Stimulated activated CD8-positive, alpha-beta memory T cell treated with anti-CD3 and anti-CD28 coated beads, Interleukin-7, amount 100 ng/mL, for 4 hours (primary cell): Measurements from ENCODE around the gene TRIM42.

Experiments
- DNase-seq, 2 donors: peaks; one replicate each; pipeline ENCODE4 v3.0.0-alpha.2; 2020; ENCODE audit warnings: low read depth in 2 of 2

TRIM42 gene

DNA sequence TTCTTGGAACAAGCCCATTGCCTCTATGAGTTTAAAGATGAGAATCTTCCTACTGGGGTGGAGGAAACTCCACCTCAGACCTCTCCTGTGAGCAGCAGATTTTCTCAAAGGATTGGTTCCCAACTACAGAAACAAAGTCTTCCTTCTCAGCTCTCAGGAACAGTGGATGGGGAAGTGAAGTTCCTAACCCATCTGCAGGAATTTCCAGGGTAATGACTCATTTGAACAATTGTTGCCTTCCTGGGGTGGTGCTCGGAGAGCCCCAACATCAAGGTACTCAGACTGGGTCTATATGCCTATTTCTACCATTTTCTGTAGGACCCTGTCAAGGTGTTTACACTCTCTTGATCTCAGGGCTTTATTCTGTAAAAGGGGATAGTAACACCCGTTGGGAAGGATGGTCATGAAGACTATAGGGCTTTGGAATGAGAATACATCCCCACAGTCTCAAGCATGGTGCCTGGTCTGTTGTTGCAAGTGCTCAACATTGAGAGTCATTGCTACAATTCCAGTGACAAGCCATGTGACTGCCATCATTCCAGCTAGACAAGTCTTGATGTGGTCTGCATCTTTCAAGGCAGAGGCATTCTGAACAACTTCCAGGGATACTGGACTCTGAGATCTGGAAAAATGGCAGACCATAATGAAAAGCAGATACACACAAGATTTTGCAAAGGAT is 33.0 kb downstream of the TRIM42 start:
- DNase-seq = no peak

- DNase-seq = no peak
Measured at GRCh38 chr3:140711390-140712035, 33.6 kb downstream of the TRIM42 start.

DNA sequence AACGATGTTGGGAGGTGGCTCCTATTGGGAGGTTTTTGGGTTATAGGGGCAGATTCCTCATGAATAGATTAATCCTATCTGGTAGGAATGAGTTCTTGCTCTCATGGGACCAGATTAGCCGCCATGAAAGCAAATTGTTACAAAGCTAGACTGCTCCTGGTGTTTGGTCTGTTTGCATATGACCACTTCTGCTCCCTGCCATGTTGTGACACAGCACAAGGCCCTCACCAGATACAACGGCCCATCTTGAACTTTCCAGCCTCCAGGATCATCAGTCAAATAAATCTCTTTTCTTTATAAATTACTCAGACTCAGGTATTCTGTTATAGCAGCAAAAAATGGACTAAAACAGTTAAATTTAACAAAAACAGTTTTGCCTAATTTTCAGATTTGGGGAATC is 34.4 kb downstream of the TRIM42 start:
- DNase-seq = no peak

- DNase-seq = no peak
Measured at GRCh38 chr3:140715035-140715434, 37.2 kb downstream of the TRIM42 start.

DNA sequence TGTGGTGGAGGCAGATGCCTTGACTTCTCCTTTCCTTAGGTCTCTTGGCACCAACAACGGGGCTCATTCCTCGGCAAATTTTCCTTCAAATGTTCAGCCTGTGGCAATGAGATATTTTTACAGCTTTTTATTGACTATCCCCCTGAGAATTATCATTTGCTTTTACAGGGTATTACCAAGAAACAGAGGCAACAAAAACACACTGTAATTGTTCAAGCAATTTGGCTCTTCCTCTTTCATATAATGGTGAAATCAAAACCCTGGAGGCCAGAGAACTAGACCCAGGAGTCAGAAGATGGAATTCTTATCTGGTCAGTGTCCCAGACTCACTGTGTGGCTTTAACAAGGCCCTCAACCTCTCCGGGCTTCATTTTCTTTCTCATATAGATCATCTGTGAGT is 40.1 kb downstream of the TRIM42 start:
- DNase-seq = no peak

DNA sequence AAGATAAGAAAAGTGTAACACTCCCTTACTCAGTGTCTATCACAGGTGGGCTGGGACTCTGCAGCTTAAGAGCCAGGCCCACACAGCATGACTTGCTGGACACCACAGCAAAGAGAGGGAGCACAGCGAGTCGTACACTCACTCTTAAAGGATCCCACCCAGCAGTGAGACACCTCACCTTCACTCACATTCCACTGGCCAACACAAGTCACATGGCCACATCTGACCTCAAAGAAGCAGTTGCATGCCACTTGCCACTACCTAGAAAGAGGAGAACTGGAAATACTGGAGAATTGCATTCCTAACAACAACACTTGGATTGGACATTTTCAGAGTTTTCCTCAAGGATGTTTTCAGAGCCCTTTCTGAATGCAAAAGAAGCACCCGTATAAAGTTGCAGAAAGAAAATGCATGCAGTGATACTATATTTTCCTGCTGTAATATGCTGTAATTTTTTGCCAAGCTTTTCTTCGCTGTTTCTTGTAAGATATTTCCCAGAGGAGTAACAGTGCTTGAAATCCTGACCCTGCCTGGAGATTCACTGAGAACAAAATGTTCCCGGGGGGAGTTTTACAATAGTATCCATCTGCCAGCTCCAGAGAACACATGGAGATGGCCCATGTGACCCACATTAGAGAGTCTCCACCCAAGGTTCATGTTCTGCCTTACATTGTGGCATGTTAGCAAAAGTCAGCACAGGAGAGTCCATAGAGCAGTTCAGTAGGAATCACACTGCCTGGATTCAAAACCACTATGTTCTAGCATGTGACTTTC is 42.2 kb downstream of the TRIM42 start:
- DNase-seq = no peak

DNA sequence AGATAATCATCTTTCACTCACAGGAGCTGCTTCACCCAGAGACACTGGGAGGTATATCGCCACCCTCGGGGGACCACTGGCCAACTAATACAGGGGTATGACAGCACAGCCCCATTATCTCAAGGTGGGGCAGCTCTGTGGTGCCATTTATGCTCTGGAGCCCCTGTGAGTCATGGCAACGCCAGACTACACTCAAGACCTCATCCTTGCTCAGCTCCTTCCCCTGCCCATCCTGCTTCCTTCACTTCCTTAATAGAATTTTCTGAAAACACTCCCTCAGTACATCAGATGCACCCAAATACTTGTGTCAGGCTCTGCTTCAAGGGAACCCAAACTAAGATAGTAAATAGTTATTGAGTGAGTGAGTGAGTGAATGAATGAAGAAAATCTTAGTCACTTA is 45.7 kb downstream of the TRIM42 start:
- DNase-seq = no peak

GRCh38 chr3:140724856-140725812 is 47.3 kb downstream of the TRIM42 start:
- no peak for DNase-seq

DNA sequence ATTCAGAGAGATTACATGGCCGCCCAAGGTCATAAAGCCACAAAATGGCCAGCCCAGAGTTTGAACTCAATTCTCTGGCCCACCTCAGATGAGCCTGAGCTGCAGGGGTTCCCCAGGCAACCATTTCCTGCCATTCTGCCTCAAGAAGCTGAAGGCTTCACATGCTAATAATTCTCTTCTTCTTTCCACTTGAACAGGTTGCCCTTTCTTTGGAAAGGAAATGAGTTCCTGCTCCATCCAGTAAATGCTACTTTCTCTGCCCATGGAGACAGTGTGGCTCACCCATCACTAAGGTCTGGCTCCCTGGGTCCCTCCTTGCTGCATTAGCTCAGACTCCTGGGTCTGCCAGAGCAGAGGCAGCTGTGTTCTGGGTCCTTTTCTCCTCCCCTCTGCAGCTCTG is 48.2 kb downstream of the TRIM42 start:
- no peak for DNase-seq

DNA sequence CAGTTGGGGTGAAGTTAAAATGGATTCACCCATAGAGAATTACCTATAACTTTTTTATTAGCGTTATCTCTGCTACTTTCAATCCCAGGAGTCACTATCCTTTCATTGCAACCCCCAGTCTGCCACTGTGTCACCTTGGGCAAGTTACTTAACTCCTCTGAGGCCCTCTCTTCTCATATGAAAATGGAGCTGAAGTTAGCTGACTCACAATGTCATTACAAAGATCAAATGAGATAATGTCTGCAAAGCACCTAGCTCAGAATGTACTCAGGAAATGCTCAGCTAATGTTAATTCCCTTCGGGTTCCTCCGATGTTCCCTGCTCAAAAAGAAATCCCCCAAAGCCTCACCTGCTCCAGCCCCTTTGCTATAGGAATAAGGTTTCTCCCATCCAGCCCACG is 50.0 kb downstream of the TRIM42 start:
- DNase-seq = no peak

DNA sequence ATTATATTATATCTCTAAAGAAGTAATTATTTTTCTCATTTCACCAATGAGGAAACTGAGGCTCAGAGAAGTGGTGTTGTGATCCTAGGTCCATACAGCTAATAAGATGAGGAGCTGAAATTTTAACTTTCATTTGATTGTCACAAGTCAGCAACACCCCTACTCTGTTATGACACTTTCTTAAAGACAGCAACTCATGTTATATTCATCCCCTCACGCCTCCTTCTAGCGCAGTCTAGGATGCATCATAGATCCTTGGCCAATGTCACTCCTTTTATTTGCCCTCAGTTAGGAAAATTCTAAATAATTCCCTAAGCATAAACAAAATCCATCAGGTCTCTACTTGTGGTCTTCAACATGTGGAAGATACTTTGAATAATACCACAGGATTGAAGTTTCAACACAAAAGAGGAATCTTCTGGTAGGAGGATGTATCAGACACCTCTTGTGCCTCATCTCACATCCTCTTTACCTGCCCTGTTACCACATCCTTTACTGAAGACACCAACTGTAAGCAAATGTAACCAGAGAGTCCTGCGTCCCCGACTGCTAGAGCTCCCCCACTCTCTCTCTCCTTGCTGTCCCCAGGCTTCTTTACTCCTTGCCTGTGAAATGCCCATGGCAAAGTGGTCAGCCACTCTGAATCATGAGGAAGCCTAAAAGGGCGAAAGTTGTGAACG is 53.7 kb downstream of the TRIM42 start:
- DNase-seq = no peak

- no peak for DNase-seq
Measured at GRCh38 chr3:140733623-140734022, 55.8 kb downstream of the TRIM42 start.

DNA sequence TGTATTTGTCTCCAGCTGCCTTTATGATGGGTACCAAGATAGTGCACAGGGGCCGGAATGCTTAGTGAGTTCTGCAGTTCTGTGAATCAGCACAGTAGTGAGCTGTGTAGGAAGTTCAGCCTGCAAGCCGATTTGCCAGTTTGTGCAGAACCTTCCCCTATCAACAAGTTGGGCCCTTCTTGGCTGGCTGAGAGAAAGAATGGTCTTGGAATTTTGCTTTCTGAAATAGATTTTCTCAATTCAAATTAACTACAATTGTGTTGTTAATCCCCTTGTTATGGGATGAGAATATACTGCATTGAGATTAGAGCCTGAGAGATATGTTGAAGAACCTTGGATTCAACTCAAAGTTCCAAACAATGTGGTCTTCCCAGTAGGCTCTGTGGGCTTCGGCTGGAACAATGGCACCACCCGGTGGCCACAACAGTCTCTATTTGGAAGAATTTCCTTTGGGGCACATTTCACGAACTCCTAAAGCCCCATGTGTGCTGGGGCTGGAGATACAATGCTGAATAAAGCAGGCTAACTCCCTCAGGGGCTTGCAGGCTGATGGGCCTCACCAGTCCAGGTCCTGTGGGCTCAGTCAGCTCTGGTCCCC is 59.1 kb downstream of the TRIM42 start:
- no peak for DNase-seq

DNA sequence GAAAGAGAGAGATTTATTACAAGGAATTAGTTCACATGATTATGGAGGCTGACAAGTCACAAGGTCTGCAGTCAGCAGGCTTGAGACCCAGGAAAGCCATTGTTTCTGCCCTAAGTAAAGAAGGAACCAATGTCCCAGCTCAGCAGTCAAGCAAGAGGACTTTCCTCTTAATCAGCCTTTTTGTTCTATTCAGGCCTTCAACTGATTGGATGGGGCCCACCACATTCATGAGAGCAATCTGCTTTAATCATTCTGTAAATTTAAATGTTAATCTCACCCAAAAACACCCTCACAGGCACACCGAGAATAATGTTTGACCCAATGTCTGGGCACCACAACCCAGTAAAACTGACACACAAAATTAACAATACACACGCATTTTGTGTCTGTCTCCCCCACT is 64.3 kb downstream of the TRIM42 start:
- no peak for DNase-seq

DNA sequence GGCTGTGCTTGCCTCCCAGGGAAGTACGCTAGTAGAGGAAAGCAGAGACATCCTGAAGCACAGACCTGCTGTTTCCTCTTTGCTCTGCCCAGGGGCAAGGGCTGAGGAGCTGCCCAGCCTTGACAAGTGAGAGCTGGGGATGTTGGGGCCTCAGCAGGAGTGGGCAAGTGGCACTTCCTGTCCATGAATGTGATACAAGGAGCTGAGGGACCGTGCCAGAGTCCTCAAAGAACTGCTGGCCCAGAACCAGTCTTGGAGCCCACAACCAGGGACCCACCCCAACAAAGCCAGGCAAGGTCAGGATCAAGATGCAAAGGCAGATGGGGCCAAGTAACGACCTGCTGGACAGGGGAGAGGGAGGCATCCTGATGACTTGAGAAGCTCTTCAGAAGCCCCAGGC is 70.3 kb downstream of the TRIM42 start:
- DNase-seq = no peak

DNA sequence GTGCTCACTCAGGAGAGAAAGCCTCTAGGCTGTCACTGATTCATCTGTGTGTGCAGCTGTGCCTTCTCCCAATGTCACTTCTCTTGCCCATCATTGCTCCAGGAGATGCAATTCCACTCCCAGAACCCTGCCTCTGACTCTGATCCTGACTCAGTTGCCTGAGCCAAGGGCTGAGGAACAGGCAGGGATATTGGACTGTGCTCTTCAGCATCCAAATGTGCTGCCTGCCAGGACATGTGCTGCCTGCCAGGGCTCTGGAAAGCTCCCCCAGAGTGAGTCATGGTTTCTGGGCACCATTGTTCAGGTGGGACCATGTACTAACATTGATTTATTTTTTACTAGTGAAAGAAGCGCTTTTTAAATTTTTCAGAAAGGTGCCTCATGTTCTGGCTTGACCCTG is 71.0 kb downstream of the TRIM42 start:
- no peak for DNase-seq
